ENCODE data around the gene PTGER2.

- TF ChIP-seq ZBTB33 (CRISPR knock-in tag; IDR thresholded peaks at IDR 0.05), result no peak
- no peak for TF ChIP-seq SMAD3 (CRISPR knock-in tag; IDR thresholded peaks at IDR 0.05)
- no peak for TF ChIP-seq SRF (IDR thresholded peaks at IDR 0.05; ENCODE audit: low read depth, low read length)
- no peak for TF ChIP-seq MAX (IDR thresholded peaks at IDR 0.05)
- no peak for TF ChIP-seq MBNL3 (CRISPR knock-in tag; conservative IDR thresholded peaks at IDR 0.05)
- no peak for TF ChIP-seq KAT2B (IDR thresholded peaks at IDR 0.05; ENCODE audit: borderline replicate concordance, low read depth, low read length)
- no peak for TF ChIP-seq SUZ12 (IDR thresholded peaks at IDR 0.05; ENCODE audit: low read depth, low read length)
Measured at GRCh38 chr14:52365071-52365470, 51.0 kb downstream of the PTGER2 start.
